ENCODE results near the gene TEAD1.

The TEAD1 gene

GRCh38 chr11:12989428-12990161 lies 315.4 kb downstream of the TEAD1 start:
- DNase-seq (ENCODE audit: low spot score) = no peak

GRCh38 chr11:12990162-12990480 lies 315.9 kb downstream of the TEAD1 start:
- no peak for DNase-seq (ENCODE audit: low spot score)

- DNase-seq (ENCODE audit: low spot score) = no peak
These were observed 317.2 kb downstream of the TEAD1 start for GRCh38 chr11:12991426-12991825.

GRCh38 chr11:12993626-12994025 lies 319.4 kb downstream of the TEAD1 start:
- no peak for DNase-seq (ENCODE audit: low spot score)

Measured in AG20443 (cell line).